22Rv1 (cell line): Measurements from ENCODE around the gene FBXL4.

Source experiments
- CTCF ChIP-seq: fragments of 450-650 bp; IDR thresholded peaks from 2 replicates; pipeline ENCODE4 v1.5.1; 2017; ENCODE audit warnings: mild to moderate bottlenecking
- ZFX ChIP-seq: fragments of 450-650 bp; IDR thresholded peaks from 2 replicates; pipeline ENCODE4 v1.6.1; 2017; ENCODE audit warnings: antibody characterized with exemption, borderline replicate concordance

DNA sequence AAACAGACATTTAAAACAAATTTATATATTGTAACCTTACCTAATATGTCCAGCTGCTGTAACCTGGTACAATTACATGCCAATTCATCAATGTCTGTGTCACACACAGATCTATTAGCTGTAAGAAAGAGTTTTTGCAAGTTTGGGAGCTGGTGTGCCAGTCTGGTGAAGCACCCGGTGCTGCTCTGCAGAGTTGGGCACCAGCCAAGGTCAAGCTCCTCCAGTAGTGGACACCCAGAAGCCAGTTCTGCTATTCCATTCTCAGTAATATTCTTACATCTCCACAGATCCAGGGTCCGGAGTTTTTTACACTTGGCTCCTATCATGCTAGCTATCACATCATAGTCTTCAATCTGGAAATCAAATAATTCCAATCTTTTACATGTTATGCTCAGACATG lies 72.4 kb downstream of the FBXL4 start:
- TF ChIP-seq CTCF (no peak), ZFX (no peak)
